BLaER1 (cell line): ENCODE measurements around the gene TDRD10.

ENCODE experiments used
- H3K27ac ChIP-seq: shearing (Covaris generic); formaldehyde crosslinking; 2 replicates; pipeline ENCODE4 v1.8.1; 2022
- H3K27me3 ChIP-seq: shearing (Covaris generic); formaldehyde crosslinking; 2 replicates; pipeline ENCODE4 v1.8.1; 2022
- H3K36me3 ChIP-seq: shearing (Covaris generic); formaldehyde crosslinking; 2 replicates; pipeline ENCODE4 v1.8.1; 2022
- H3K4me1 ChIP-seq: shearing (Covaris generic); formaldehyde crosslinking; 2 replicates; pipeline ENCODE4 v1.8.1; 2022
- H3K4me2 ChIP-seq: shearing (Covaris generic); formaldehyde crosslinking; 2 replicates; pipeline ENCODE4 v1.8.1; 2022
- H3K4me3 ChIP-seq: shearing (Covaris generic); formaldehyde crosslinking; 2 replicates; pipeline ENCODE4 v1.8.1; 2022
- H3K9ac ChIP-seq: shearing (Covaris generic); formaldehyde crosslinking; 2 replicates; pipeline ENCODE4 v1.8.1; 2022
- H3K9me3 ChIP-seq: shearing (Covaris generic); formaldehyde crosslinking; 2 replicates; pipeline ENCODE4 v1.8.1; 2022
- H4K20me1 ChIP-seq: shearing (Covaris generic); formaldehyde crosslinking; 2 replicates; pipeline ENCODE4 v1.8.1; 2022
- Cebpa-rat ChIP-seq: shearing (Covaris generic); IDR thresholded peaks from 2 replicates; pipeline ENCODE4 v1.8.1; 2022

The TDRD10 gene

DNA sequence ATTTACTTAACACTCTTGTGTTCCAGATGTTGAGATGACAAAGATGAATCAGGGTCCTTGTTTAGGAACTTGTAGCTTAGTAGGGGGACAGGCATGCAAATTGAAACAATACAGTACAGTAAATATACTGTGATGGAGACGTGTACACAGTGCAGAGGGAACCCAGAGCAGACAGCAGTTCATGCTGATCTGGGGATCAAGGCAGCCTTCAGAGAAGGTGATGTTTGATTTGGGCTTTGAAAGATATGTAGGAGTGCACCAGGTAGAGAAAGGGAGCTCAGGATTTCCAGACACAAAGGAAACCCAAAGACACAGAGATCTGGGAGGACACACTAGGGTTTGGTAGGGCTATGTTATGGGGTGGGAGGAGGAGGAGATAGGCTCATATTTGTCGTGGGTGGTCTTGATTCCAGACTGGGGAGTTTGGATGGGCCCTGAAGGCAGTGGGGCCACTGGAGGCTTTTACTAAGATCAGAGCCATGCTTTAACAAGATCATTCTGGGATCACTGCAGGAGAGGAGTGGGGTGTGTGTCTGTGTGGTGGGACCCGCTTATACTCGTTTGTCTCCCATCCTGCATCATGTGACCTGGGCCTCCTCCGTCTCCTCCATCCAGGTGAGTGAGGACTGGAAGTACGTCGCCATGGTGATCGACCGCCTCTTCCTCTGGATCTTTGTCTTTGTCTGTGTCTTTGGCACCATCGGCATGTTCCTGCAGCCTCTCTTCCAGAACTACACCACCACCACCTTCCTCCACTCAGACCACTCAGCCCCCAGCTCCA, 73.3 kb downstream of the TDRD10 start:
- Histone ChIP-seq H3K9ac (peak overlapping the region; percentile 21; the same call in 1 of the 2 replicates), H3K4me2 (peak overlapping the region; percentile 72), H3K27ac (peak overlapping the region; percentile 51), H4K20me1 (peaks cover 47% of the 10 kb centered on the region), H3K9me3 (no peaks in the 10 kb centered on the region), H3K27me3 (no peaks in the 10 kb centered on the region), H3K4me3 (no peak overlapping the region), H3K4me1 (peaks cover 72% of the 10 kb centered on the region), H3K36me3 (peaks cover 28% of the 10 kb centered on the region)
- TF ChIP-seq Cebpa-rat, result no peak

DNA sequence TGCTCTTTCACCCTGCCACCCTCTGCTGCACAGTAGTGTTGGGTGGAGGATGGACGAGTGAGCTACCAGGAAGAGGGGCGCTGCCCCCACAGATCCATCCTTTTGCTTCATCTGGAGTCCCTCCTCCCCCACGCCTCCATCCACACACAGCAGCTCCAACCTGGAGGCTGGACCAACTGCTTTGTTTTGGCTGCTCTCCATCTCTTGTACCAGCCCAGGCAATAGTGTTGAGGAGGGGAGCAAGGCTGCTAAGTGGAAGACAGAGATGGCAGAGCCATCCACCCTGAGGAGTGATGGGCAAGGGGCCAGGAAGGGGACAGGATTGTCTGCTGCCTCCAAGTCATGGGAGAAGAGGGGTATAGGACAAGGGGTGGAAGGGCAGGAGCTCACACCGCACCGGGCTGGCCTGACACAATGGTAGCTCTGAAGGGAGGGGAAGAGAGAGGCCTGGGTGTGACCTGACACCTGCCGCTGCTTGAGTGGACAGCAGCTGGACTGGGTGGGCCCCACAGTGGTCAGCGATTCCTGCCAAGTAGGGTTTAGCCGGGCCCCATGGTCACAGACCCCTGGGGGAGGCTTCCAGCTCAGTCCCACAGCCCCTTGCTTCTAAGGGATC, 74.0 kb downstream of the TDRD10 start:
- peak overlapping the region; percentile 72 for H3K4me2 ChIP-seq
- peak overlapping the region; percentile 51 for H3K27ac ChIP-seq
- H3K4me3 ChIP-seq, result no peak overlapping the region
- no peaks in the 10 kb centered on the region for H3K27me3 ChIP-seq
- TF ChIP-seq Cebpa-rat, result no peak
- H4K20me1 ChIP-seq, result peaks cover 54% of the 10 kb centered on the region
- H3K4me1 ChIP-seq, result peaks cover 72% of the 10 kb centered on the region
- H3K9ac ChIP-seq, result peak overlapping the region; percentile 21; the same call in 1 of the 2 replicates
- H3K36me3 ChIP-seq, result peaks cover 35% of the 10 kb centered on the region
- H3K9me3 ChIP-seq, result no peaks in the 10 kb centered on the region

DNA sequence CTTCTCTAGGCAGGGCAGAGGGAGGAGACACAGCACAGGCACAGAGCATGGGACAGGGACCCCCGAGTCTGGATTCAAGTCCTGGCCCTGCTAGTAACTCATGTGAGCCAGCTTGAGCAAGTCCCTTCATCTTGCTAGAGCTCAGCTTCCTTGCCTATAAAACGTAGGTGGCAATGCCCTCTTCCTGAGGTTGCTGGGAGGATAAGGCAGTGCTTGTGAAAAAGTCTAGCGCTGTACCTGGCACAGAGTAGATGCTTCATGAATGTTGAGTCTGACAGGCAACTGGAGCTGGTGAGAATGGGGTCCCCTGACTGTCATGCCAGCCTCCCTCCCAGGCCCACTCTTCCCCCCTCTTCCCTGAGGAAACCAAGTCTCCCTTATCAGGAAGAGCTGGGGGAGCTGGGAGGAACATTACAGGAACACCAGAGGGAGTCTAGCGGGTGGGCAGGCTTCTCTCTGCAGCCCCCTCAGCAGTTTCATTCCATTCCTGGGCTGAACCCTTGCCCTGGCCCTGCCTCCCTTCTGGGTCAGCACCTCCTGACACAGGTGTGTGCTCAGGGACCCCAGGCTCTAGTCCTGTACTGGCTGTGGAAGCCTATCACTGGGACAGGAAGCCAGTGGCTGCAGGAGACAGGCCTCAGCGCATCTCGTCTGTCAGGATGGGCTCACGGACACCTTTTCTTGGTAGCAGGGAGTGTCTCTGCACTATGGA, 75.5 kb downstream of the TDRD10 start:
- TF ChIP-seq Cebpa-rat, result no peak
- H3K27me3 ChIP-seq, result no peaks in the 10 kb centered on the region
- H3K36me3 ChIP-seq, result peaks cover 50% of the 10 kb centered on the region
- peak overlapping the region; percentile 72 for H3K4me2 ChIP-seq
- H4K20me1 ChIP-seq, result peaks cover 56% of the 10 kb centered on the region
- no peaks in the 10 kb centered on the region for H3K9me3 ChIP-seq
- H3K4me1 ChIP-seq, result peaks cover 72% of the 10 kb centered on the region
- H3K9ac ChIP-seq, result no peak overlapping the region; the same call in 1 of the 2 replicates
- no peak overlapping the region for H3K4me3 ChIP-seq
- H3K27ac ChIP-seq, result peak overlapping the region; percentile 53; the same call in 1 of the 2 replicates

DNA sequence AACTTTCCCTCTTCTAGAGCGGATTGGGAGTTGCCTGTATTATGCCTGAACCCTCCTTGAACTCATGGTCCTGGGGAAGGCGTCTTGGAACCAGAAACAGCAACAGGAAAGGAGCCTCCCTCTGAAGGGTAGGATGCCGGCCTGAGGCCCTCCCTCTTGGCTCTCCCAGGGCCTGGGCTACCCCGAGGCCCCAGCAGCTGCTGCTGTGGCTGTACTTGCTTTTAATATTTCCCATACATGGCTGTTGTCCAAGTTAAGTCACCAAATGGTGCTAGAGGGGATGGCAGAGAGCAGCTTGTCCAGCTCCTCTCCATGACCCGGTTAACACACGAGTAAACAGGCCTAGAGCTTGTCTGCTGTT, 76.0 kb downstream of the TDRD10 start:
- Histone ChIP-seq H4K20me1 (peaks cover 62% of the 10 kb centered on the region), H3K9me3 (no peaks in the 10 kb centered on the region), H3K4me1 (peaks cover 66% of the 10 kb centered on the region), H3K36me3 (peaks cover 55% of the 10 kb centered on the region), H3K27me3 (no peaks in the 10 kb centered on the region), H3K27ac (peak overlapping the region; percentile 53; the same call in 1 of the 2 replicates), H3K9ac (peak overlapping the region; percentile 20; the same call in 1 of the 2 replicates), H3K4me2 (peak overlapping the region; percentile 72), H3K4me3 (no peak overlapping the region)
- no peak for TF ChIP-seq Cebpa-rat

DNA sequence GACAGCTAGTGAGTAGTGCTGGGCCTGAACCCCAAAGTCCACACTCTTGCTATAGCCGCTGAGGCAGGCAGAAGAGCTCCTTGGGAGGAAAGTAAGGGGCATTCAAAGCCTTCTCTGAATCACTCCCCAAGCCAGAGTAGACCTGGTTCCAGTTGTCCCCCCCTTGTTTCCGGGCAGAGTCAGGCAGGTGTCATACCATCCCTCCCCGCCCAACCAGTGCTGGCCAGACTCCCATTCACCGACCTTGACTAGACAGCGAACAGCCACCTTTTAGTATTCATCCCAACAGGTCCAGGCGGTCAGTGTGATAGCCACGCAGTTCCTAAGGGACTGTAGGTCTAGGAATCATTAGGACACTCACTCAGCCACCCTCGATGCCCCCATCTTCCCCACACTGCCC, 77.4 kb downstream of the TDRD10 start:
- TF ChIP-seq Cebpa-rat, result no peak
- Histone ChIP-seq H3K27me3 (no peaks in the 10 kb centered on the region), H3K9me3 (no peaks in the 10 kb centered on the region), H3K4me1 (peaks cover 53% of the 10 kb centered on the region), H3K4me2 (peak overlapping the region; percentile 72; the same call in 1 of the 2 replicates), H3K4me3 (no peak overlapping the region), H4K20me1 (peaks cover 75% of the 10 kb centered on the region), H3K9ac (no peak overlapping the region), H3K36me3 (peaks cover 68% of the 10 kb centered on the region), H3K27ac (no peak overlapping the region)

DNA sequence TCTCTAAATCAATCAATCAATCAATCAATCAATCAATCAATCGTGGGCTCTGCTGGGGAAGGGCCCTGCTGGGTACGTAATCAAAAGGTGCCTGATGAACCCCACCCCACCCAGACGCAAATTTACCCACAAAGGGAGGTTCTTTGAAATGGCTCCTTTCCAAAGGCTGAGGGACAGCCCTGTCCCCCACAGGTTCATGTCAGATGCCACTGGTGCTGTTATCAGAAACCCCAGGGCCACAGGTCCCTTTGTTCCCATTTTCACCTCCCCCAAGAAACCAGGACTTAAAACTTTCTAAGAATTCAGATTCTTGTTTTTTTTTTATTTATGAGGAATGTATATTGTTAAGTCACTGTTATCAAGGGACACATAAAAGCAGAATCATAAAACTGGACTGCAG, 79.7 kb downstream of the TDRD10 start:
- H3K4me3 ChIP-seq, result no peak overlapping the region
- H3K9ac ChIP-seq, result no peak overlapping the region
- H3K27me3 ChIP-seq, result no peaks in the 10 kb centered on the region
- H3K36me3 ChIP-seq, result peaks cover 92% of the 10 kb centered on the region
- H3K4me2 ChIP-seq, result no peak overlapping the region
- H3K4me1 ChIP-seq, result peaks cover 29% of the 10 kb centered on the region
- H3K9me3 ChIP-seq, result no peaks in the 10 kb centered on the region
- H3K27ac ChIP-seq, result no peak overlapping the region
- no peak for TF ChIP-seq Cebpa-rat
- peaks cover 80% of the 10 kb centered on the region for H4K20me1 ChIP-seq

DNA sequence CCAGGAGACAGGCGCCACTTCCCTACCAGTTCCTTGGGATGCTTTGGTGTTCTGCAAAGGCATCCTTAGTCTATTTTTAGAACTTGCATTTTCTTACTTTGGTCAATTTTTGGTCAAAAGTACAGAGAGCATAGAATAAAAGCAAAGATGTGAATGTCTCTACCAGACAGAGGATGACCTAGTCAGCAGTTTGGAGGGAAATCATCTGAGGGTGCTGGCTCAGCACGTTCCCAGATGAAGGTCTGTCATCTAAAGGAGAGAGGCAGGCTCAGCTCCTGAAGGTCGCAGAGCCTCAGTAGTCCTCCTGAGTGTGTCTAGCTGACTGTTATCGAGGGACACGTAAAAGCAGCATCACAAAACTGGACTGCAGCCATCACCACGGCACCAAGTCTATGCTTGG, 80.9 kb downstream of the TDRD10 start:
- peaks cover 100% of the 10 kb centered on the region for H3K36me3 ChIP-seq
- no peak overlapping the region for H3K9ac ChIP-seq
- H3K4me3 ChIP-seq, result no peak overlapping the region
- no peak overlapping the region for H3K27ac ChIP-seq
- H3K4me1 ChIP-seq, result peaks cover 18% of the 10 kb centered on the region
- peaks cover 85% of the 10 kb centered on the region for H4K20me1 ChIP-seq
- H3K27me3 ChIP-seq, result no peaks in the 10 kb centered on the region
- TF ChIP-seq Cebpa-rat, result no peak
- no peak overlapping the region for H3K4me2 ChIP-seq
- no peaks in the 10 kb centered on the region for H3K9me3 ChIP-seq

DNA sequence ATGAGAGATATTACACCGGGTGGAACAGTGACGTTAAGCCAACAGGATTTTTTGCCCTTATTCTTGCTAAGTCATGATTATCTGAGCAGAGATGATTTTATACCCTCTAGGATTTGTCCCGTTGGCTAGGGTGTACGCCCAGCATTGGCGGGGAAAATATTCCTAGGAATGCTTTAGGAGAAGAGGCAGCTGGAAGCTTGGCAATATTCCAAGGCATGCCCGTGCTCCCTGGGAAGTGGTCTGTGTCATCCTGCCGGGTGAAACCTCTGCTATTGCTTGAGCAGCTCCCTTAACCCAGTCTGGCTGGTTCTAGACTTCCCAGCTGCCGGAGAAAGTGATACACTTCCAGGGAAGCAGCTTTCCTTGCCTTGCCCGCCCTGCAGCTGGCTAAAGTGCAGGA, 81.8 kb downstream of the TDRD10 start:
- no peak overlapping the region for H3K27ac ChIP-seq
- no peak for TF ChIP-seq Cebpa-rat
- H3K9ac ChIP-seq, result no peak overlapping the region
- no peaks in the 10 kb centered on the region for H3K9me3 ChIP-seq
- no peak overlapping the region for H3K4me2 ChIP-seq
- no peaks in the 10 kb centered on the region for H3K27me3 ChIP-seq
- H3K36me3 ChIP-seq, result peaks cover 100% of the 10 kb centered on the region
- no peak overlapping the region for H3K4me3 ChIP-seq
- H4K20me1 ChIP-seq, result peaks cover 85% of the 10 kb centered on the region
- H3K4me1 ChIP-seq, result peaks cover 9% of the 10 kb centered on the region

DNA sequence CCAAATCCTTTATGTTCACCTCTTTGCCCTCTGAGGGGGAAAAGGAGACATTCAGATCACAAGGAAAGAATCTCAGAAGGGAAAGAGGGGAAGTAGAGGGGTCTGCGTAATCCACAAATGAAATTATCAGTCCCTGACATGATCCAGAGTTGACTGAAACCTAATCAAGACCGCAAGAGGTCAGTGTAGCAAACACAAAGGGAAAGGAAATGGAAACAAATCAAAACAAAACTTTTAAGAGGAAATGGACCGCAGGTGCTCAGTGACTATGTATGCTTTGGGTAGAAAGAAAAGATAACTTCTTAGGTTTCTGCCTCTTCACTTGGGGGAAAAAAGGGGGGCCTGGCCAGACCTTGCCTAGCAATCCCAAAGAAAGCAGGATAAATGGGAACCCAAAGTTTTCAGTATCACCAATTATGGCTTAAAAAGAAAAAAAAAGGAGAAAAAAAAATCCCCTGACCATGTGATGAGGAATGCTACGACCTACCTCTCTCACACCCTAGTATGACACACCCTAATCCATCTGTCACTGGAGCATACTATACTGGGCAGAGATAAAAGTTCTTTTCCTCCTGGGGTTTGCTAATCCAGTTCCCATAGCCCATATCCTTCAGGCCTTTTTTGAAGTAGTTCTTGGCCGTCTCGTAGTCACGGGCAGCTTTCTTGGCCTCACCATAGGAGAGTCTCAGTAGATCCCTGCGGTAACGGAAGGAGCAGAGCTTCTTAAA, 82.4 kb downstream of the TDRD10 start:
- H3K9ac ChIP-seq, result no peak overlapping the region
- H3K27me3 ChIP-seq, result no peaks in the 10 kb centered on the region
- peaks cover 100% of the 10 kb centered on the region for H3K36me3 ChIP-seq
- TF ChIP-seq Cebpa-rat, result no peak
- no peak overlapping the region for H3K27ac ChIP-seq
- no peak overlapping the region for H3K4me2 ChIP-seq
- H3K9me3 ChIP-seq, result no peaks in the 10 kb centered on the region
- H4K20me1 ChIP-seq, result peaks cover 85% of the 10 kb centered on the region
- H3K4me1 ChIP-seq, result peaks cover 3% of the 10 kb centered on the region
- H3K4me3 ChIP-seq, result no peak overlapping the region
